VCaP (cell line): Measurements from ENCODE around the gene ADCY5.

Source experiments
- H3K27ac ChIP-seq: fragments of 450-650 bp; 2 replicates; pipeline ENCODE4 v1.5.1; 2017
- CTCF ChIP-seq: fragments of 450-650 bp; conservative IDR thresholded peaks from 2 replicates; pipeline ENCODE4 v1.5.1; 2017; ENCODE audit warnings: mild to moderate bottlenecking, moderate library complexity

Gene ADCY5

DNA sequence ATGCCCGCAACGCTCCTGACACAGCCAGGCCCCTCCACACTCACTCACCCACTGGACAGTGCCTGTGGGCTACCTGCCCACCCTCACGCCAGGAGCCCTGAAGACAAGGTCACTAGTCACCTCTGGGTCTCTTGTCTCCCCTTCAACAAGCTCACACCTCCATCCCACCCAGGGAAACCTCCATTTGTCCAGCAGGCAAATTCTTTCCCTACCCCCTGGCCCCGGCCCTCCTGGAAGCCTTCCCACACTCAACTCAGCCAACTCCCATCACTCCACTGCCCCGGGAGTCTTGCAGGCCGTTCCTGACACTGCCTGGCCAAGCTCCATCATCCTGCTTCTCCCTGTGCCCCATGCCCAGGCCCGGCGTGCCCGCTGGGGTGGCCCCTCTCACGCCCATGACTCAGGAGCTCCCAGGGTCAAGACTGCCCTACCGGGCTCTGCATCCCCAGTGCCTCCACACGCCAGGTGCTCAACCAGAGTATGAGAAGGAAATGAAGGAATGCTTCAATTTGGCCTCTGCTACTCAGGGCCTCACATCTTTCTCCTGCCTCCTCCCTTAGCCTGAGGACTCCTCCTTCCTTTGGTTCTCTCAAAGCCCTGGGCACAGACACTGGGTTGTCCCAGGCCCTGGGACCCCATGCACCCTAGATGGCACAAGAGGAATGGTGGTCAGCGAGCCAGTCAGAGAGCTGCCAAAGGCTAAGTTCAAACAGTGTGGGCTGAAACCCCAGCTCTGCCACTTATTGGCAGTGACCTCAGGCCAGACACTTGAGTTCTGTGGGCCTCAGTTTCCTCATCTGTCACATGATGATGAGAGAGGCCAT, 158.6 kb downstream of the ADCY5 start:
- no peak overlapping the region for H3K27ac ChIP-seq
- no peak for TF ChIP-seq CTCF

- no peak for TF ChIP-seq CTCF
- H3K27ac ChIP-seq = no peak overlapping the region
Measured at GRCh38 chr3:123289391-123290106, 159.3 kb downstream of the ADCY5 start.

DNA sequence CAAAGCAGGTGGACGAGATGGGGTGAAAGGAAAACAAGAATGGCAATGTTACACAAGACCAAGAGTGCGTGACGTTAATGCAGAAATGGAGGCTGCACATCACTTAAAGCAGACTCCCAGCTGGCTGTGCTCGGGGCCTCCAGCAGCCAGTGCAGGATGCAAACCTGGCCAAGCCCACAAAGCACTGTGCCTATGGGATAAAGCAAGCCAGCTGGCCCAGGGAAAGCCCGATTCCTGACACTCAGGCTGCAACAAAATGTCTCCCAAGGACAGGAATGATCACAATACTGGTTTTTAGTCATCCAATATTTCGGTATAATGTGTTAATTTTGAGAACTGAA, 161.0 kb downstream of the ADCY5 start:
- no peak overlapping the region for H3K27ac ChIP-seq
- TF ChIP-seq CTCF = no peak

- H3K27ac ChIP-seq = no peak overlapping the region
- TF ChIP-seq CTCF = no peak
Measured at GRCh38 chr3:123287051-123287961, 161.6 kb downstream of the ADCY5 start.

- peak overlapping the region; percentile 72 for H3K27ac ChIP-seq
- peak; percentile 59 for TF ChIP-seq CTCF
Measured at GRCh38 chr3:123286308-123287023, 162.4 kb downstream of the ADCY5 start.

DNA sequence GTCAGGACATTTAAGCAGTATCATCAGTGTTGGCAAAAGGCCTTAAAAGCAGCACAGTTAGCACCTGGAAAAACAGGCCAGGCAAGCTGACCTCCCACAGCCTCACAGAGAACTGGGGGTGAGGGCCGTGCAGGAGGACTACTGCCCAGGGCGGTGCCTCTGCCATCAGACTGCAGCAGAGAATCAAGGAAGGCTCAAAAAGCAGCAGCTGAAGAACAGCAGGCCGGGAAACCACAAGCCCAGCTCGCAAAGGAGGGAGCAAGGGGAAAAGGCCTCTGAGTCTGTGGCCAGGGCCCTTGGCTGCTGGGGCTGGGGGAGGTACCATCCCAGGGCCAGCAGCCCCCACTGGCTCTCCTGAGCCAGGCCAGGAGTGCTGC, 163.0 kb downstream of the ADCY5 start:
- TF ChIP-seq CTCF = no peak
- H3K27ac ChIP-seq = peak overlapping the region; percentile 72
